GM12872 (cell line): ENCODE data around the gene CTSC.

Experiments used
- TF ChIP-seq, protein P1 (sequence below): IDR thresholded peaks from 3 replicates; pipeline ENCODE4 v1.5.1; 2011; ENCODE audit warnings: low read depth, mild to moderate bottlenecking, low read length, moderate library complexity; ENCODE audit not compliant: insufficient read depth

Gene CTSC

DNA sequence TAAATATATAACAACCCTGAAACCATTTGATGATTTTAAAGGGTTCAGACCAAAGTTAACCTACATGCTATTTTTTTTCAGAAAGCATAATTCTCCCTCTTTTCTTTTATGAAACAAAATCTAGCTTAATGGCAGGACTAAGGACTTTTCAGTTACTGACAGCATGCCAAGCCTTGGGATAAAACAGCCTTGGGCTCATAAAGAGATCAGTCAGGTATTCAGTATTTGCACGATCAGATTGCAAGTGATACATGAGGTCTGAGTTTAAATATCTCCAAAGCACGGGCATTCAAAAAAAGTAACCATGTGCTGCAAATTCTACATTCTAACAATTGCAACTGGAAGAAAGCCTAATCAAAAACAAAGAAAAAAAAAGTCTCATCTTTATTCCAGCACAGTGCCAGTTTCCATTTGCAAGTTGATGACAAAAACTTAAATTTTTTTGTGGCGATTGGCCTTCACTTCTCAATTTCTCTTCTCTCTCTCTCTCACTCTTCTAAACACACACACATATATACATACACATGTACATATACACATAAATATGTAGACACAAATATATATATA, 60.1 kb downstream of the CTSC start:
- TF ChIP-seq, protein P1, sequence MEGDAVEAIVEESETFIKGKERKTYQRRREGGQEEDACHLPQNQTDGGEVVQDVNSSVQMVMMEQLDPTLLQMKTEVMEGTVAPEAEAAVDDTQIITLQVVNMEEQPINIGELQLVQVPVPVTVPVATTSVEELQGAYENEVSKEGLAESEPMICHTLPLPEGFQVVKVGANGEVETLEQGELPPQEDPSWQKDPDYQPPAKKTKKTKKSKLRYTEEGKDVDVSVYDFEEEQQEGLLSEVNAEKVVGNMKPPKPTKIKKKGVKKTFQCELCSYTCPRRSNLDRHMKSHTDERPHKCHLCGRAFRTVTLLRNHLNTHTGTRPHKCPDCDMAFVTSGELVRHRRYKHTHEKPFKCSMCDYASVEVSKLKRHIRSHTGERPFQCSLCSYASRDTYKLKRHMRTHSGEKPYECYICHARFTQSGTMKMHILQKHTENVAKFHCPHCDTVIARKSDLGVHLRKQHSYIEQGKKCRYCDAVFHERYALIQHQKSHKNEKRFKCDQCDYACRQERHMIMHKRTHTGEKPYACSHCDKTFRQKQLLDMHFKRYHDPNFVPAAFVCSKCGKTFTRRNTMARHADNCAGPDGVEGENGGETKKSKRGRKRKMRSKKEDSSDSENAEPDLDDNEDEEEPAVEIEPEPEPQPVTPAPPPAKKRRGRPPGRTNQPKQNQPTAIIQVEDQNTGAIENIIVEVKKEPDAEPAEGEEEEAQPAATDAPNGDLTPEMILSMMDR, result no peak

DNA sequence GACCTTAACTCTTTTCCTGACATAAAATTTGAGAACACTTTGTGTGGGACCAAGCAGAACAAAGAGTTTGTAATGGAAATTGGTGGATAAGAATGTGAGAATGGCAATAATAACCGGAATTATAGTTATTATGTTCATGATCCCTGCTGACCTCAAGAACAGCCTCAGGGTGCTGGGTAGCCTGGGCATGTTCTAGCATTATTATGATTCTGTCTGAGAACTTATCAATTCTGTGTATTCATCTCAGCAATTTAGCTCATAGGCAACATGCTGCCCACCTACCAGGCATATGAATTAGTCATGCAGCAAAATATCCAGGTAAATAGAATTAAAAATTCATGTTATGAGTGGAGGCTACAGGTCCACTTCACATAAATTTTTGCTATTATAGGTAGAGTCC, 61.9 kb downstream of the CTSC start:
- TF ChIP-seq, protein P1, result no peak

DNA sequence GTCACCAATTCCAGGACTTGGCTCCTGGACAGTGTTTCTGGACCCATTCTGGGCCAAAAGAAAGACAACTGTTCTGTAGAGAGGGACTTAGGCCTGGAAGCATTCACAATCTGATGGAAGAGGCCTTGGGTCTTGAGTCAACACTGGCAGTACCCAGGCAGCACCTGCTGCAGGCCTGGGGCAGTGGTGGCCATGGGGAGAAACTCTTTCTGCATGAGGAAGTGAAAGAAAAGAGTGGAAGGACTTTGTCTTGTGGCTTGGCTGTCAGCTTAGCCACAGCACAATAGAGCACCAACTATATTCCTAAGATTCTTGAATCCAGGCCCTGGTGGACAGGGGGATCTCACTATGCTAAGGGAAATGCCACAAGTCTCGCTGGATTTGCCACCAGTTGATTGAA, 70.6 kb downstream of the CTSC start:
- TF ChIP-seq, protein P1, result no peak

DNA sequence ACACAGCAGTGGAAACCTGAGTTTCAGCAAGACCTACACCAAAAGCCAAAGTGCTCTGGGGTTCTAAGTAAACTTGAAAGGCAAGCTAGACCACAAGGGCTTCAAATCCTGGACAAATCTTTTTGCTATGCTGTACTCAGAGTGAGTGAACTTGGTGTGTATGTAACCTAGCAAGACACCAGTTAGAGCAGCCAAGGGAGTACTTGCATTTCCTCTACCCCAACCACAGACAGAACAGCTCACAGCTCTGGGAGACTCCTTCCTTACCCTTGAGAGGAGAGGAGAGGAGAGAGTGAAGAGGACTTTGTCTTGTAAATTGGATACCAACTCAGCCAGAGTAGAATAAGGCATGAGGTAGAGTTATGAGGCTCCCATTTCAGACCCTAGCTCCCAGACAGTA, 71.4 kb downstream of the CTSC start:
- TF ChIP-seq, protein P1, result no peak

DNA sequence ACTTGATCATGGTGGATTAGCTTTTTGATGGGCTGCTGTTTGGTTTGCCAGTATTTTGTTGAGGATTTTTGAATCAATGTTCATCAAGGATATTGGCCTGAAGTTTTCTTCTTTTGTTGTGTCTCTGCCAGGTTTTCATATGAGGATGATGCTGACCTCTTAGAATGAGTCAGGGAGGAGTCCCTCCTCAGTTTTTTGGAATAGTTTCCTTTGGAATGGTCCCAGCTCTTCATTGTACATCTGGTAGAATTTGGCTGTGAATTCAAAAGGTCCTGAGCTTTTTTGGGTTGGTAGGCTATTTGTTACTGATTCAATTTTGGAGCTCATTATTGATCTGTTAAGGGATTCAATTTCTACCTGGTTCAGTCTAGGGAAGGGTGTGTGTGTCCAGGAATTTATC, 78.1 kb downstream of the CTSC start:
- TF ChIP-seq, protein P1, result no peak

DNA sequence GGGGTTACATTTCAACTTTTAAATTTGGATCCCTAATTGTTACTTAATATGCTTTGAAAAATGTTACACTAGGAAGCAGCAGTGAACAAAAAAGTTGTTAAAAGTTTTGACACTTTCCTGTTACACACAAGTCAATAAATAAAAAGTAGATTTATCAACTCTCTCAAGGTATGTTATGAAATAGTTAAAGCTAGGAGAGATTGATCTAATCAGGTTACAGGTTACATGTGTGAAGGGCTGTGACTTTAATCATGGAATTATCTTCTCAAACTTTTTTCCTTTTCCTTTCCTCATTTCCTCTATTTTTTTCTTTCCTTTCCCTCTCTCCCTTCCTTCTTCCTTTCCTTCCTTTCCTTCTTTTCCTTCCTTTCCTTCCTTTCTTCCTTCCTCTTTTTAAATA, 85.3 kb downstream of the CTSC start:
- TF ChIP-seq, protein P1, result no peak

DNA sequence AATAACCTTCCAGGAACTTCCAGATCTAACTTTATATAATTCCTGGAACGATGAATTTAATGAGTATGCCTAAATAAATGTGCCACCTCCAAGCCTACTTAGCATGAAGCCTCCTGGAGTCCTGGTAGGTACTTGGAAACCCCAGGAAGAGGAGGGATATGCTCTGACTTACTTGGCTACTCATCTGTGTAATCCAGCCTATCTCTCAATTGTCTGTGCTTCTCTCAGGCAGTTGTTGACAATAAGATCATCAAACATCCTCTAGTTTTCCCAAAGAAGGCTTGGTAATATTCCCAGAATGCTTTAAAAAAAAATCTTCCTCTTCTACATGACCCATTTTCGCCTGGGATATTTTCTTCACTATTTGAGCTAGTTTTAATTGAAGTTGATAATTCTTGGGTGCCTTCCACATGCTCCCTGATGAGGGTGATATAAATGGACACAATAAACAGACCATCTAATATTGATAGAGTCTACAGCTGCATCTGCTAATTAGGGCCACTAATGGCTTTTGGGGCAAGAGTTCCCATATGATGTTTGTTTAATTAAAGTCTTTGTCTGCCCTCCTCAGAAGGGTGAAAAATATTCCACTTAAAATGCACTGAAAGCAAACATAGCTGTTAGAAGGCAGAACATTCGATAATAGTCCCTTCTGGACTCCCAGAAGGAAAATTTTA, 86.8 kb downstream of the CTSC start:
- TF ChIP-seq, protein P1, result no peak
